ENCODE data around the gene SS18.

SS18 gene

DNA sequence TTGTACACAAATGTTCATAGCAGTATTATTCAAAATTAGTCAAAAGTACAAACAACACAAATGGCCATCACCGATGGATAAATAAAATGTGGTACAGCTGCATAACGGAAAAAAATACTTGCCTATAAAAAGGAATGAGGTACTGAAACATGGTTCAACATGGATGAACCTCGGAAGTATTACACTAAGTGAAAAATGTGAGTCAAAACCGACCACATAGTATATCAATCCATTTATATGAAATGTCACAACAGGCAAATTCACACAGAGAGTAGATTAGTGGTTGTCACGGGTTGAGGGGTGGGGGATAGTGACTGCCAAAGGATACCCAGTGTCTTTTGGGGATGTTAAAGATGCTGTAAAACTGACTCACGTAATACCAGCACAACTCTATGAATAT is 3.5 kb downstream of the SS18 start:
- TF ChIP-seq POLR2AphosphoS5 (IDR thresholded peaks at IDR 0.05; ENCODE audit: low read depth, low read length): no peak
- TF ChIP-seq, protein P1, sequence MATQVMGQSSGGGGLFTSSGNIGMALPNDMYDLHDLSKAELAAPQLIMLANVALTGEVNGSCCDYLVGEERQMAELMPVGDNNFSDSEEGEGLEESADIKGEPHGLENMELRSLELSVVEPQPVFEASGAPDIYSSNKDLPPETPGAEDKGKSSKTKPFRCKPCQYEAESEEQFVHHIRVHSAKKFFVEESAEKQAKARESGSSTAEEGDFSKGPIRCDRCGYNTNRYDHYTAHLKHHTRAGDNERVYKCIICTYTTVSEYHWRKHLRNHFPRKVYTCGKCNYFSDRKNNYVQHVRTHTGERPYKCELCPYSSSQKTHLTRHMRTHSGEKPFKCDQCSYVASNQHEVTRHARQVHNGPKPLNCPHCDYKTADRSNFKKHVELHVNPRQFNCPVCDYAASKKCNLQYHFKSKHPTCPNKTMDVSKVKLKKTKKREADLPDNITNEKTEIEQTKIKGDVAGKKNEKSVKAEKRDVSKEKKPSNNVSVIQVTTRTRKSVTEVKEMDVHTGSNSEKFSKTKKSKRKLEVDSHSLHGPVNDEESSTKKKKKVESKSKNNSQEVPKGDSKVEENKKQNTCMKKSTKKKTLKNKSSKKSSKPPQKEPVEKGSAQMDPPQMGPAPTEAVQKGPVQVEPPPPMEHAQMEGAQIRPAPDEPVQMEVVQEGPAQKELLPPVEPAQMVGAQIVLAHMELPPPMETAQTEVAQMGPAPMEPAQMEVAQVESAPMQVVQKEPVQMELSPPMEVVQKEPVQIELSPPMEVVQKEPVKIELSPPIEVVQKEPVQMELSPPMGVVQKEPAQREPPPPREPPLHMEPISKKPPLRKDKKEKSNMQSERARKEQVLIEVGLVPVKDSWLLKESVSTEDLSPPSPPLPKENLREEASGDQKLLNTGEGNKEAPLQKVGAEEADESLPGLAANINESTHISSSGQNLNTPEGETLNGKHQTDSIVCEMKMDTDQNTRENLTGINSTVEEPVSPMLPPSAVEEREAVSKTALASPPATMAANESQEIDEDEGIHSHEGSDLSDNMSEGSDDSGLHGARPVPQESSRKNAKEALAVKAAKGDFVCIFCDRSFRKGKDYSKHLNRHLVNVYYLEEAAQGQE (IDR thresholded peaks at IDR 0.05; ENCODE audit: insufficient read depth in 1 of 2, low read depth in 2 of 2, low read length in 2 of 2): no peak
- TF ChIP-seq FOXP2 (optimal IDR thresholded peaks at IDR 0.05; ENCODE audit: borderline replicate concordance, extremely low read depth, extremely low read length, insufficient read depth): no peak
- TF ChIP-seq SIN3A (IDR thresholded peaks at IDR 0.05; ENCODE audit: borderline replicate concordance, insufficient read depth, low read length): no peak
- no peak for TF ChIP-seq TAF1 (IDR thresholded peaks at IDR 0.05; ENCODE audit: borderline replicate concordance, insufficient read depth, low read length)

DNA sequence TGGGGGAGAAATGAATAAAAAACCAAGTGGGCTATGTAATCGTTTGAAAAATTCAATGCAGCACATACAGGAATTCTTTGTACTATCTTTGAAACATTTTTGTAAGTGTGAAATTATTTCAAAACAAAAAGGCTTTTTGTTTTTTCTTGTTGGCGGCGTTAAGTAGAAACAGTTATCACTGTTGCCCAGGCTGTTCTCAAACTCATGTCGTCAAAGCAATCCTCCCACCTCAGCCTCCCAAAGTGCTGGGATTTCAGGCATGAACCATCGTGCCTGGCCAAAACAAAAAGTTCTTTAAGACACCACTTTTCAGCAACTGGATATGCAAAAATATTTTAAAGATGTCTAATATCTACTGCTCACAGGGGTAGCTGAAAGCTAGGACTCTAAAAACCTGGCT is 5.4 kb downstream of the SS18 start:
- TF ChIP-seq SIN3A (IDR thresholded peaks at IDR 0.05; ENCODE audit: borderline replicate concordance, insufficient read depth, low read length): no peak
- no peak for TF ChIP-seq POLR2AphosphoS5 (IDR thresholded peaks at IDR 0.05; ENCODE audit: low read depth, low read length)
- TF ChIP-seq, protein P1 (IDR thresholded peaks at IDR 0.05; ENCODE audit: insufficient read depth in 1 of 2, low read depth in 2 of 2, low read length in 2 of 2): no peak
- no peak for TF ChIP-seq TAF1 (IDR thresholded peaks at IDR 0.05; ENCODE audit: borderline replicate concordance, insufficient read depth, low read length)
- no peak for TF ChIP-seq FOXP2 (optimal IDR thresholded peaks at IDR 0.05; ENCODE audit: borderline replicate concordance, extremely low read depth, extremely low read length, insufficient read depth)

DNA sequence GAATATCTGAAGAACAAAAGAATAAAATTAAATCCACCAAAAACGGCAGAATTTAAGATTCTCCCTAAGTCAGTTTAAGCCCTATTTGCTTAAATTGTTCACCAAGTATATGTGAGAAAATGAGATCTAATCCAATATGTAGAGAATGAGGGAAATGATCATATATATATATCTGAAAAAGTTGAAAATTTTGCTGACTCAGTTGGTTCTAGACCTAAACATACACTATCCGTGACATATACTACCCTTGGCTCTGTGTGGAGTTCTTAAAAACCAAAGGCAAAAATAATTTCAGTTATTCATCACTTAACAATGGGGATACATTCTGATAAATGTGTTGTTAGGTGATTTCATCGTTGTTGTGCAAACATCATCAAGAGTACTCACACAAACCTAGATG is 7.3 kb downstream of the SS18 start:
- TF ChIP-seq FOXP2 (optimal IDR thresholded peaks at IDR 0.05; ENCODE audit: borderline replicate concordance, extremely low read depth, extremely low read length, insufficient read depth): no peak
- no peak for TF ChIP-seq POLR2AphosphoS5 (IDR thresholded peaks at IDR 0.05; ENCODE audit: low read depth, low read length)
- no peak for TF ChIP-seq TAF1 (IDR thresholded peaks at IDR 0.05; ENCODE audit: borderline replicate concordance, insufficient read depth, low read length)
- no peak for TF ChIP-seq SIN3A (IDR thresholded peaks at IDR 0.05; ENCODE audit: borderline replicate concordance, insufficient read depth, low read length)
- TF ChIP-seq, protein P1 (IDR thresholded peaks at IDR 0.05; ENCODE audit: insufficient read depth in 1 of 2, low read depth in 2 of 2, low read length in 2 of 2): no peak

DNA sequence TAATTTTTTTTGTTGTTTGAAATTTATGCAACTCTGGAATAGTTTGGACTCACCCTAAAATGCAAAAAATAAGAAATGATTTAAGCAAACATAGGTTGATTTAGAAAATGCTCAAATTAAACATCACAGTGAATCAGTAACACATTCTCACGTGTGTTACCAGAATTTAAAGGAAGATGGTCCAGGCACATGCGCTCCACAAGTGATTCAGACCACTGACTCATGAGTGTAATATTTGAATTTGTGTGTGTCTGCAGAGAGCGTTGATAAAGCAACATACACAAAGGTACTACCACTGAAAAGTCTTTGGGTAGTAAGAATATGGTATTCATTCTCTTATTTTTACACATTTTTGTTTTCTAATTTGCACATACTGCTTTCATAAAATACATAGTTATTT is 7.9 kb downstream of the SS18 start:
- no peak for TF ChIP-seq SIN3A (IDR thresholded peaks at IDR 0.05; ENCODE audit: borderline replicate concordance, insufficient read depth, low read length)
- TF ChIP-seq, protein P1 (IDR thresholded peaks at IDR 0.05; ENCODE audit: insufficient read depth in 1 of 2, low read depth in 2 of 2, low read length in 2 of 2): no peak

DNA sequence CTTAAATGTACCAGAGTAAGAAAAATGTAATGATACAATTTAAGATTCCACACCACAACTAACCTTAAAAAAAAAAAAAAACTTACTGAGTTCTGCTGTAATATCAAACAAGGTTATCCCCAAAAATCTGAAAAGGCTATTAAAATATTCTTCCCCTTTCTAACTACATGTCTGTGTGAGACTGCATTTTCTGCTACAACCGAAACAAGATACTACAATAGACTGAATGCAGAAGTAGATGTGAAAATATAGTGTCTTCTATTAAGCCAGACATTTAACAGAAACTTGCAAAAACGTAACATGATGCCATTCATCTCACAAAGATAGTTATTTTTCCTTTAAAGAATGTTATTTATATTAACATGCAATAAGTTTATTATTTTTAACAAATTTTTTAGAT is 16.2 kb downstream of the SS18 start:
- TF ChIP-seq SIN3A (IDR thresholded peaks at IDR 0.05; ENCODE audit: borderline replicate concordance, insufficient read depth, low read length) (no peak), FOXP2 (optimal IDR thresholded peaks at IDR 0.05; ENCODE audit: borderline replicate concordance, extremely low read depth, extremely low read length, insufficient read depth) (no peak), POLR2AphosphoS5 (IDR thresholded peaks at IDR 0.05; ENCODE audit: low read depth, low read length) (no peak), TAF1 (IDR thresholded peaks at IDR 0.05; ENCODE audit: borderline replicate concordance, insufficient read depth, low read length) (no peak)
- TF ChIP-seq, protein P1 (IDR thresholded peaks at IDR 0.05; ENCODE audit: insufficient read depth in 1 of 2, low read depth in 2 of 2, low read length in 2 of 2): no peak
